ENCODE measurements around the gene PPP1R14C.

The PPP1R14C gene

GRCh38 chr6:150172929-150173328 is 30.1 kb downstream of the PPP1R14C start:
- DNase-seq (ENCODE audit: low read depth) = no peak
- H3K4me3 ChIP-seq (ENCODE audit: low read depth, low read length) = no peak overlapping the region
- TF ChIP-seq CTCF (IDR thresholded peaks at IDR 0.05; ENCODE audit: low read depth, low read length, missing control alignments) = no peak
- in situ Hi-C loops (cut with HindIII; ENCODE audit: low sequenced_read_pairs) = no loop called here

GRCh38 chr6:150175586-150176151 is 32.8 kb downstream of the PPP1R14C start:
- no peak for TF ChIP-seq CTCF (IDR thresholded peaks at IDR 0.05; ENCODE audit: low read depth, low read length, missing control alignments)
- no peak overlapping the region for H3K4me3 ChIP-seq (ENCODE audit: low read depth, low read length)

GRCh38 chr6:150176152-150176551 is 33.3 kb downstream of the PPP1R14C start:
- in situ Hi-C loops (cut with HindIII; ENCODE audit: low sequenced_read_pairs) = no loop called here
- no peak overlapping the region for H3K4me3 ChIP-seq (ENCODE audit: low read depth, low read length)
- no peak for DNase-seq (ENCODE audit: low read depth)
- no peak for TF ChIP-seq CTCF (IDR thresholded peaks at IDR 0.05; ENCODE audit: low read depth, low read length, missing control alignments)

More at GRCh38 chr6:150175586-150176151, 32.8 kb downstream of the PPP1R14C start:
- DNase-seq (ENCODE audit: low read depth) = no peak
- in situ Hi-C loops (cut with HindIII; ENCODE audit: low sequenced_read_pairs) = no loop called here

- no peak for DNase-seq (ENCODE audit: low read depth)
- no peak for TF ChIP-seq CTCF (IDR thresholded peaks at IDR 0.05; ENCODE audit: low read depth, low read length, missing control alignments)
- H3K4me3 ChIP-seq (ENCODE audit: low read depth, low read length) = no peak overlapping the region
- in situ Hi-C loops (cut with HindIII; ENCODE audit: low sequenced_read_pairs) = no loop called here
Measured at GRCh38 chr6:150176659-150177058, 33.8 kb downstream of the PPP1R14C start.

GRCh38 chr6:150177259-150177951 is 34.6 kb downstream of the PPP1R14C start:
- no peak for TF ChIP-seq CTCF (IDR thresholded peaks at IDR 0.05; ENCODE audit: low read depth, low read length, missing control alignments)
- no peak for DNase-seq (ENCODE audit: low read depth)
- no peak overlapping the region for H3K4me3 ChIP-seq (ENCODE audit: low read depth, low read length)
- in situ Hi-C loops (cut with HindIII; ENCODE audit: low sequenced_read_pairs) = no loop called here

- no peak for TF ChIP-seq CTCF (IDR thresholded peaks at IDR 0.05; ENCODE audit: low read depth, low read length, missing control alignments)
Measured at GRCh38 chr6:150177952-150178520, 35.2 kb downstream of the PPP1R14C start.

More at GRCh38 chr6:150177952-150178520, 35.2 kb downstream of the PPP1R14C start:
- in situ Hi-C loops (cut with HindIII; ENCODE audit: low sequenced_read_pairs) = no loop called here
- DNase-seq (ENCODE audit: low read depth) = peak; percentile 19
- no peak overlapping the region for H3K4me3 ChIP-seq (ENCODE audit: low read depth, low read length)

All from astrocyte of the cerebellum (primary cell).